ENCODE measurements around the gene PCNX1.
"Not testable (repeated sequence)": the region's sequence is repeated elsewhere in the genome, so short reads cannot be mapped to it uniquely, and the experiment has no call there.

The PCNX1 gene

GRCh38 chr14:71133296-71133695 lies 226.0 kb downstream of the PCNX1 start:
- no peak for DNase-seq

GRCh38 chr14:71135496-71135895 lies 228.2 kb downstream of the PCNX1 start:
- no peak for DNase-seq

- no peak for DNase-seq
Observed at GRCh38 chr14:71135911-71136310, 228.7 kb downstream of the PCNX1 start.

- peak; percentile 24 for DNase-seq
Observed at GRCh38 chr14:71136386-71137060, 229.3 kb downstream of the PCNX1 start.

- DNase-seq, result no peak
Observed at GRCh38 chr14:71137536-71138447, 230.5 kb downstream of the PCNX1 start.

- peak; percentile 71 for DNase-seq
Observed at GRCh38 chr14:71138448-71139293, 231.4 kb downstream of the PCNX1 start.

GRCh38 chr14:71139294-71139946 lies 232.2 kb downstream of the PCNX1 start:
- peak; percentile 71 for DNase-seq

- DNase-seq, result no peak
Observed at GRCh38 chr14:71140157-71140556, 232.9 kb downstream of the PCNX1 start.

GRCh38 chr14:71141701-71142374 lies 234.6 kb downstream of the PCNX1 start:
- DNase-seq, result no peak

GRCh38 chr14:71142375-71143038 lies 235.2 kb downstream of the PCNX1 start:
- no peak for DNase-seq

GRCh38 chr14:71143381-71144290 lies 236.4 kb downstream of the PCNX1 start:
- DNase-seq, result no peak

GRCh38 chr14:71147335-71147734 lies 240.1 kb downstream of the PCNX1 start:
- not testable (repeated sequence) for DNase-seq

- DNase-seq, result no peak
Observed at GRCh38 chr14:71148627-71149026, 241.4 kb downstream of the PCNX1 start.

- DNase-seq, result no peak
Observed at GRCh38 chr14:71150737-71151136, 243.5 kb downstream of the PCNX1 start.

- no peak for DNase-seq
Observed at GRCh38 chr14:71155743-71156142, 248.5 kb downstream of the PCNX1 start.

- DNase-seq, result peak; percentile 14
Observed at GRCh38 chr14:71163050-71163841, 256.0 kb downstream of the PCNX1 start.

- peak; percentile 81 for DNase-seq
Observed at GRCh38 chr14:71163842-71164629, 256.8 kb downstream of the PCNX1 start.
